DMS53 (cell line): ENCODE data around the gene DPAGT1.
"Not testable (repeated sequence)": the region's sequence is repeated elsewhere in the genome, so short reads cannot be mapped to it uniquely, and the experiment has no call there.

Experiments used
- DNase-seq: peaks from one replicate; lab custom pipeline; 2025; lab: John Stamatoyannopoulos, UW

DPAGT1 gene

DNA sequence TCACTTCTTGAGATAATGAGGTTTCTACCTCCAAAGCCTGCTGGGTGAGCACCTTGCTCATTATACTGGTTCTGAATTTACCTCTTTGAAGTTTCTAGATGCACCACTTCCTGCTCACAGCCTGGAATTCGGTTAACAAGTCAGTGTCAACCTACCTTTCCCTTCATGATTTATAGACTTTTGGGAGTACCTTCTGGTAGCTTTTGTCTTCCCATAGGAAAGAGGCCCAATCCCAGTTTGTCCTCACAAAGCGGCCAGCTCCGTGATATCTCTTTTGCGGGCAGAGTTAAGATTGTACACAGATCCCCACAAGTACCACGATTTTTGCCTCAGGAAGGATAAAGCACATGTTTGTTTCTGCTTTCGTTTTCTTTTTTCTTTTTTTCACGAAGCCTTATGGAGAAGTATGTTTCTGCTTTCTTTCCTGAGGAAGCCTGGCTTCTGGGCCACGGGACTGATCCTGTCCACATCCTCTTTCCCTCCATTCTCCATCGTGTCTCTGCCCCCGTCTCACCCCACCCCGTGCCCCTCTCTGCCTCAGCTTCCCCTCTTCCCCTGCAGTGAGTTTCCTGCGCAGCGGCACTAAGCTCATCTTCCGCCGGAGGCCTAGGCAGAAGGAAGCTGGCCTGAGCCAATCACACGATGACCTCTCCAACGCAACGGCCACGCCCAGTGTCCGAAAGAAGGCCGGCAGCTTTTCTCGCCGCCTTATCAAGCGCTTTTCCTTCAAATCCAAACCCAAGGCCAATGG, 14.0 kb upstream of the DPAGT1 start:
- no peak for DNase-seq

DNA sequence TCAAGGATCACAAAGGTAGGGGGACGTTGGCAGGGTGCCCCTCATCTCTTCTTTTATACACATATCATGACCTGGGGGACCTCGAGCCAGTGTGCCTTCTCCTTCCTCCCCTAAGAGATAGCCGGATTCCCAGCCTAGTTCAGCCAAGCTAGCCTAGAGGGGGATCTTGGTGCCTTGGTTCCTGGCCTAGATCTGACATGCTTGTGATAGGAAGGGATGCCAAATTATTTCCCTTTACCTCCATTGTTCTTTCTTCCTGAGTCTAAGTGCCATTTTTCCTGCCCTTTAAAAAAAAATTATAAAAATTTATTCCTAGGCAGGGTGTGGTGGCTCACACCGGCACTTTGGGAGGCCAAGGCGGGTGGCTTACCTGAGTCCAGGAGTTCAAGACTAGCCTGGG, 12.7 kb upstream of the DPAGT1 start:
- DNase-seq = no peak

DNA sequence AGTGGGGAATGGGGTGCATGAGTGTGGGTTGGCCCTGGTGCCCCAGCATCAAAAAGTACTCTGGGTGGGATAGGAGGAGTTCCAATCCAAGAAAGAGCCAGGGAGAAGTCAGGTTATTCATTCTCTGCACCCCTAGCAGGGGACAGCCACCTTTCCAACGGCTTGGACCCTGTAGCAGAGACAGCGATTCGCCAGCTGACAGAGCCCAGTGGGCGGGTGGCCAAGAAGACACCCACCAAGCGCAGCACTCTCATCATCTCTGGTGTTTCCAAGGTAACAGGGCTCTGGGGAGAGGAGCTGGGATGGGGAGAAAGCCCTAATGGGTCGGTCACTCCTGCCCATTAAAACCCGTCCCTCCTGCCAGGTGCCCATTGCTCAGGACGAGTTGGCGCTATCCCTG, 12.1 kb upstream of the DPAGT1 start:
- no peak for DNase-seq

DNA sequence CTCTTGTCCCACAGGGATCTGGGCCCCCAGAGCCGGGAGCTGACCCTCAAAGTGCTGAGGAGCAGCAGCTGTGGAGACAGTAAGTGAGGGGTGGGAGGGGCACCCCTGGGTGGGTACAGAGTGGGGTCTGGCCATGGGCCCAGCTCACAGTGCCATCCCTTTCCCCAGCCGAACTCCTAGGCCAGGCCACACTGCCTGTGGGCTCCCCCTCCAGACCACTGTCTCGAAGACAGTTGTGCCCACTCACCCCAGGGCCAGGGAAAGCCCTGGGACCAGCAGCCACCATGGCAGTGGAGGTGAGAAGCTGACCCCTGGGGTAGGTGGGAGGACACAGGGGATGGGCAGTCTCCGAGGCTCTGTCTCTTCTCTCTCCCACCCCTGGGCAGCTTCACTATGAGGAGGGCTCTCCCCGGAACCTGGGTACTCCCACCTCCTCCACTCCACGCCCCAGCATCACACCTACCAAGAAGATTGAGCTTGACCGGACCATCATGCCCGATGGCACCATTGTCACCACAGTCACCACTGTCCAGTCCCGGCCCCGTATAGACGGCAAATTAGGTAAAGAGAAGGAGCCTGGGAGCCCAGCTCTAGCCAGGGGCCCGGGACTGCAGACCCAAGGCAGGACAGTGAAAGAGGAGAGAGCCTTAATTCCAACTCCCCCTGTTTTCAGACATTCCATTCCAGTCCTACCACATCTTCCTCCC, 10.8 kb upstream of the DPAGT1 start:
- DNase-seq = no peak

DNA sequence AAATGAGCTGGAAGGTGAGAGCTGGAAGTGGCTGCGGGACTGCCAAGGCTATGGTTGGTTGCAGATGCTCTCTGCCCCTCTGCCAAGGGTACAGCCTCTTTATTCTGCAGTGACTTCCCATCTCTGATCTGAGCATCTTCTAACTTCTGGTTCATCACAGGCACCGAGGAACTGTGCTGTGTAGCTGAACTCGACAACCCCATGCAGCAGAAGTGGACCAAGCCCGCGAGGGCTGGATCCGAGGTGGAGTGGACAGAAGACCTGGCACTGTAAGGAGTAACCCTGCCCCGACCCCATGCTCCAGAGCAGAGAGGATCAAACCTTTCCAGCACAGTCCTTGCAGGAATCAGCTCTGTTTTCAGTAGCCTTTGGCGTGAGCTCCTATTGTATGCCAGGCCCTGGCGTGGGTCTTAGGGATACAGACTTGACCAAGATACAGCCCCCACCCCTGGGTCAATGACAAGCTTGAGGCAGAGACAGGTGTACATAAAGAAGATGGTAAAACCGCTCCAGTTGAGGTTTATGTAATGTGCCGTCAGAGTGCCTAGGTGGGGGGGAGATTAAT, 9.8 kb upstream of the DPAGT1 start:
- no peak for DNase-seq

DNA sequence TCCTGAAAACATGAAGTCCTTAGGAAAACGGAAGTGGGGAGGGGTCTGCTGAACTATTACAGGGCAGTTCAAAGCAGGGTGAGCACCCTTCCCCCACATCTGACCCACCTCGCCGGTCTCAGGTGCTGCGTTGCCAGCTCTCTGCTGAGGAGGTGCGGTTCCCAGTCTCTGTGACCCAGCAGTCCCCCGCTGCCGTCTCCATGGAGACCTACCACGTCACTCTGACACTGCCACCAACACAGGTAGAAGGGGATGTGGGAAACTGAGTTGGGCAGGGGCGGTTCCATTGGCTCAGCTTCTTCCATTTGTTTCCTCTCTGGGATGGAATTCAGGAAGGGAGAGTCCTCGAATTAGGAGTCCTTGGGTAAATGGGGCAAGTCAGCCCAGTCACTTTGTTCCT, 8.8 kb upstream of the DPAGT1 start:
- DNase-seq = no peak

DNA sequence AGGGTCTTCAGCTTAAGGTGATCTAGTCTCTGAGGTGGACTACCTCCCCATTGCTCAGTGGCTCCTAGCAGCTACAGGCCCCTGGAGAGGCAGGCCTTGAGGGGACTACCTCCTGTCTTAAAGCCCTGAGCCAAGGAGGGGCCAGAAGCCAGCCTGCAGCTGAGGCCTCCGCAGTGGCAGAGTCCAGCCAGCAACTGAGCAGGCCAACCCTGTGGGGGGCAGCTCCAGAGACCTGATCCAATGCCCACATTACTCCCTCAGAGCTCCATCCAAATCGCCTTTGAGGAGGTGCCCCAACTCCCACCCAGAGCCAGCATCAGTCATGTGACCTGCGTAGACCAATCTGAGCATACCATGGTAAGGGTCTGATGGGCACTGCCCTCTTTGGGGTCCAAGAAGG, 8.2 kb upstream of the DPAGT1 start:
- DNase-seq = no peak

DNA sequence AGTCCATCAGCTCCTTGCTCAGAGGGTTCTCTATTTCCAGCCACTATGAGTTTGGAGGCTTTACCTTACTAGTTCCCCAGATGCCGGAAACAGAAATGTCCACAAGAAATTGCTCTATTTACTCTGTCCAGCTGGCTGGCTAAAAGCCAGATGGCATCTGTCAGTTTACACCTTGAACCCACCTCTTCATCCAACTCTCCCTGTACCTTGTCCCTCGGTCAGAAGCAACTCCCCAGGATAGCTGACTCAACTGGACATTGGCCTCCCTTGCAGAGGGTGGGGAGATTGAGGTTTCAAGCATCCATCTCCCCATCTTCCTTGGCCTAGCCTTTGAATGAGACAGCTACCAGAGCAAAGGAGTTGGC, 7.2 kb upstream of the DPAGT1 start:
- DNase-seq = peak; percentile 57

DNA sequence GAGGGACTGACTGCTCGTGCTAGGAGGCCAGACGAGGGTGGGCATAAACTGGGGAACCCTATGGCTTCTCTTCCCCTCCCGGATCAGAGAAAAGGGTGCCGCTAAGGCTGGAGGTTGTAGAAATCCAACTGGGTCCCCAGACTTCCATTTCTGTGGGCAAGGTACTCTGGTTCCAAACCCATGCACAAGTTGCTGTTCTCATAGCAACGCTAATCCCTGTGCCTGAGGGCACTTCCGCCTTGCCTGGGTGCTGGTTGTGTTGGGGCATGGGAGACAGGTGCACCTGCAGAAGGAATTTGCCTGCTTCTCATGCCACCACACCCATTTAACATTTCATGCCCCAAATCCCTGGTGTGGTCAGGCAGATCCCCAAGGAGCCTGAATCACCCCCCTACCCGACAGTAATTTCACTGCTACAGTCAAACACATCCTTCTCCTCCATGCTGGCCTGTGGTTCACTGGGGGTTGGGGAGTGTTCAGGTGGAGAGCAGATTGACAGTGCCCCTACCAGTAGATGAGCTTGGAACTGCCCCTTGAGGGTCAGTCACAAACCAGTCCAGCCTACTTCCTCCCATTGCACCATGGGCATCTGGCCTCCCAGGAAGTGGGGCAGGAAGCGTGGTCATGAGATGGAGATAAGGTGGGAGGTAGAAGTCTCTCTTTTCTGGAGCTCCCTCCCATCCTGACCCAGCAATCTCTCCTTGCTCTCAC, 6.6 kb upstream of the DPAGT1 start:
- DNase-seq = peak; percentile 92

DNA sequence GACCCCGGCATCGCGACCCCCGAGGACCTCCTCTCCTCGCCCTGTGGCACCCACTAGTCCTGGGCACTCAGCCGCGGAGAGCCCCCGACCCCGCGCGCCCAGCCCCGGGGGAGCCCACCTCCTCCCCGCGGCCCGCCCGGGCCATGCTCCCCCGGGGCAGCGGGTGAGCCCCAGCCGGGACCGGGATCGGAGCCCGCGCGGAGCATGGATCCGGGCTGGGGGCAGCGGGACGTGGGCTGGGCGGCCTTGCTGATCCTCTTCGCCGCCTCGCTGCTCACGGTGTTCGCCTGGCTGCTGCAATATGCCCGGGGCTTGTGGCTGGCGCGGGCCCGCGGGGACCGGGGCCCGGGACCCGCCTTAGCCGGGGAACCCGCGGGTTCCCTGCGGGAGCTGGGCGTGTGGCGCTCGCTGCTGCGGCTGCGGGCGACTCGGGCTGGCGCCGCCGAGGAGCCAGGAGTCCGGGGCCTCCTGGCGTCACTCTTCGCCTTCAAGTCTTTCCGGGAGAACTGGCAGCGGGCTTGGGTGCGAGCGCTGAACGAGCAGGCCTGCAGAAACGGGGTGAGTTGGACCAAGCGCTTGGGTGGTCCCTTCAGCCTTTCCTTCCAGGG, 6.0 kb upstream of the DPAGT1 start:
- peak; percentile 67 for DNase-seq

DNA sequence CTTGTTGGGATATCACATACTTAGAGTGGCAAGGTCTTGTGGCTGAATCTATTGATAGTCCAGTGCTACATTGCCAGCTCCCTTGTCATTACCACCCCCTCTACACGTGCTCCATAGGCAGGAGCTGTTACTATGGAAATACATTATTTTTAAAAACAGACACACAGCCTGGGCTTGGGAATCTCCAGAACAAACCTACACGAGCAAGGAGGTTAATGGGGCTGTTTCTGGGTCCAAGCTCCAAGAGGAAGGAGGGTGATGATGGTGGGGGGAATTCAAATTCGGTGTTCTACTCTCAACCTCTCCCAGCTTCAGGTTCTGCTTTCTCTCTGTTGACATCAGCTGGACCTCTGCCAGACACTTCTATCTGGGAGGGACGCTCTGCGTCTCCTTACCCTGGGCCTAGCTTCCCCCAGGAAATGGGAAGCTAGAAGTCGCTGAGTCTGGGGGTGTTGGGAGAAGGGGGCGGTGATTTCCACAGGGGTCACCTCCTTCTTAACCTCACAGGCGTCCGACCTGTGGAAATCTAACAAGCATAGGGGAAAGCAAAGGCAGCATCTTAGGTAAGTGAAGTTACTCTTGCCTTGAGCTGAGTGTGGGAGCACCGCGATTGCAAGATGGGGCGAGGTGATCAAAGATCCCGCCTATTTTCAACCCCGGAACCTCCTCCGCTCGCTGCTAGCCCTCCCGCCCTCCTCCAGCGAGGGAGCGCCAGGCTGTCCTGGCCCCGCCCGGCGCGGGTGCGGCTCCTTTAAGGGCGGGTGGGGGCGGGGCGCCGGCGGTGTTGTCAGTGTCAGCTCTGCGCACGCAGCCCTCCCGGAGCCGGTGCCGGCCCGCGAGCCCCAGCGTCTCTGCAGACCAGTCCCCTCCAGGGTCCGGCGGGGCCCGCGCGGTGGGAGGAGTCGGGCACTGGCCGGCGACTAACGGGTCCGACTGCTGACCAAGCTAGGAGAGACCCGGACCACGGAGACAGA, 5.2 kb upstream of the DPAGT1 start, which contains the start of gene C2CD2L:
C2CD2L (plus strand) TSS at position 781 of the 974 bp plus-strand sequence. CDS start 398 bp downstream, outside the sequence.
- peak; percentile 97 for DNase-seq

DNA sequence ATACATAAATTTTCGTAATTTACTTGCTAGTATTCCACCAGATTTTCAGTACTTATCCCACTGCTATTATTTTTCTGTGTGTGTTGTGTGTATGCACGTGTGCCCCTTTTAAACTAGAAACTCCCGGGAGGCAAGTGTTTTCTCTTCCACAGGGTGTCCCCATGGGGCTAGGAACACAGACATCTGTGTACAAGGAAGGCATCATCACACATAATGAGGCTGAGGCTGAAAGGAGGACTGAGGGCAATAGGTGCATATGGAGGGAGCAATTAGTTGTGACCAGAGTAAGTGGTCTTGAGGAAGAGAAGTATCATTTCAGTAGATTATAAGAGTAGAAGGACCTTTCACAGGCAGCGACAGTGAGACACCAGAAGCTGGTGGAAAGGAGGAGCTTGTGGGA, 2.1 kb upstream of the DPAGT1 start:
- DNase-seq = no peak

DNA sequence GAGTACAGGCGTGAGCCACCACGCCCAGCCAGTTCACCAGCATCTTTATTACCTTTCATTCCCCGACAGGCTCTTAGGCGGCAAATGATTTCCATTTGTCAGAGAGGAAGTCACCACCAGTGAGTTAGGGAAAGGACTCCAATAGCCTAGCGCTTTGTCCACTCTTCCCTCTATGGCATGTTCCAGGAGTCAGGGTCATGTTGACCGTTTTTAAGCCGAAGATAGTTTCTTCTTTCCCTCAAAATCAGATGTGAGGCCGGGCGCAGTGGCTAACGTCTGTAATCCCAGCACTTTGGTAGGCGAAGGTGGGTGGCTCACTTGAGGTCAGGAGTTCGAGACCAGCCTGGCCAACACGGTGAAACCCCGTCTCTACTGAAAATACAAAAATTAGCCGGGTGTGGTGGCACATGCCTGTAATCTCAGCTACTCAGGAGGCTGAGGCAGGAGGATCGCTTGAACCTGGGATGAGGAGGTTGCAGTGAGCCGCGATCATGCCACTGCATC, 1.6 kb upstream of the DPAGT1 start:
- not testable (repeated sequence) for DNase-seq

DNA sequence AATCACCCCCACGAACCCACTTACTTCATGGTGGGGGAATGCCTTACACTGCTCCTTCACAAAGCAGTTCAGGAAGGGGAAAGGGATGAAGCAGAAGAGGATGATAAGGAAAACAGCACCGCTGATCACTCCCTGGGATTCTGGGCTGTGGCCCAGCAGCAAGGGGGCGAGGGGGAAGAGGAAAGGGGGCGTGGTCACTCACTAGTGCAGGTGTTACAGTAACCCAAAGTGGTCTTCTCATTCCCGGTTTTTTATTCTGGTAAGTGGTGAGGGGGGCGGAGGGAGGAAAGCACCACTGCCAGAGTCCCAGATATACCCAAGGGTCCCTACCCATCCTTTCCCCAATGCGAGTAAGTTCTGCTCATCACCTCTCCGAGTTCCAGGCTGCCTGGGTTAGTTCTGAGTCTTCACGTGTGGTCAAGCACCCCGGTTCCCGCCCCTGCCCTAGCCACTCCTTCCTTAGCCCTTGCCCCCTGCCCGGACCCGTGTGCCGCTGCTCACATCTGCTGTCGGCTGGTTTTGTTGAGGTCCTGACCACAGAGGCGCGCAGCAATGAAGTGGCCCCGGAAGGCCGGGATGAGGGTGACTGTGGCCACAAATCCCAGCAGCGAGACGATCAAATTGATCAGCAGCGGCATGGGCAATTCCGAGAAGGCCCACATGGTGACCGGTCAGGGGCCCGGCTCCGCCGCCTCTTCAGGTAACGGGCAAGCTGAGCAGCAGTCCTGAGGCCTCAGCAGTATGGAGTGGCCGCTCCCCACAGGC, 477 bp downstream of the DPAGT1 start:
- DNase-seq = peak; percentile 83

DNA sequence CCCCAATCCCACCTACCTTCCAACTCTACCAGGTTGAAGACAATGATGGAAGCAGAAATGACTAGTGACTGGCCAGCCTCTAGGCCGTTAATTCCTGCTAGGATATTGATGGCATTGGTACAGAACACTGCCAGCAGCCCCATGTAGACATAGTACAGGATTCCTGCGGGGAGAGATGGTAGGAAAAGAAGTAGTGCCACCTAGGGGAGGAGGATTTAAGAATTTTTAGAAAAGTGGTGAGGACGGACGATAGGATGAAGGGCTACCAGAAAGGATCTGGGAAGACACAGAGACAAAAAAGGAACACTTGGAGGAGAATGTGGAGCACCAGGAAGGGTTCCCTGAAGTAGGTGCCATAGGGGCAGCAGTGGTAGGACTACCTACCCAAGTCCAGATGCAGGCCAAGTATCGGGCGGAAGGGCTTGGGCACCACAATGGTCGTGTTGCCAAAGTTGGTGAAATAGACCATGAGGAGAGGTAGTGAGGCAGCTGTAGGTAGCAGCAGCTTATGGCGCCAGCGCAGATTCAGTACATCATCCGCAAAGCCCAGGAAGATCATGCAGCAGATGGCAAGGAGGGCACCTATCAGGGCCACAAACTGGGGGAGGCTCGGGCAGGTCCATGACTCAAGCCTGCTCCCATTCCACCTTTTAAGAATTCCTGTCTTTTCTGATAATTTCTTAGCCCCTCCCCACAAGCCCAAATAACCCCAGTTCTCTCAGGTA, 1.2 kb downstream of the DPAGT1 start:
- DNase-seq = peak; percentile 67

DNA sequence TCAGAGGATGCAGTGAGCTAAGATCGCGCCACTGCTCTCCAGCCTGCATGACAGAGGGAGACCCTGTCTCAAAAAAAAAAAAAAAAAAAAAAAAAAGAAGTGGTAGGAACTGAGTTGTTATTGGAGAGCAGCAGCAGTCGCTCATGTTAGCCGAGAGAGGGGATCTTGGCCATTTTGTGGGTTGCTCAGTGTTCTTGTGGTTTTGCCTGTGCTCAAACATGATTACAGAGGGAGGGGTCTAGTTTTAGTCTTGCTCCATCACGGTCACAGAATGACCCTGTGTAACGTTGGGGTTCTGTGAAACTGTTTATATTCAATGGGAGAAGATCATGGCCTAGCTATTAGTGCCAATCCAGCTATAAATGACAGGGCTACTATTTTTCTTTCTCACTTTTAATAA, 1.9 kb downstream of the DPAGT1 start:
- no peak for DNase-seq

DNA sequence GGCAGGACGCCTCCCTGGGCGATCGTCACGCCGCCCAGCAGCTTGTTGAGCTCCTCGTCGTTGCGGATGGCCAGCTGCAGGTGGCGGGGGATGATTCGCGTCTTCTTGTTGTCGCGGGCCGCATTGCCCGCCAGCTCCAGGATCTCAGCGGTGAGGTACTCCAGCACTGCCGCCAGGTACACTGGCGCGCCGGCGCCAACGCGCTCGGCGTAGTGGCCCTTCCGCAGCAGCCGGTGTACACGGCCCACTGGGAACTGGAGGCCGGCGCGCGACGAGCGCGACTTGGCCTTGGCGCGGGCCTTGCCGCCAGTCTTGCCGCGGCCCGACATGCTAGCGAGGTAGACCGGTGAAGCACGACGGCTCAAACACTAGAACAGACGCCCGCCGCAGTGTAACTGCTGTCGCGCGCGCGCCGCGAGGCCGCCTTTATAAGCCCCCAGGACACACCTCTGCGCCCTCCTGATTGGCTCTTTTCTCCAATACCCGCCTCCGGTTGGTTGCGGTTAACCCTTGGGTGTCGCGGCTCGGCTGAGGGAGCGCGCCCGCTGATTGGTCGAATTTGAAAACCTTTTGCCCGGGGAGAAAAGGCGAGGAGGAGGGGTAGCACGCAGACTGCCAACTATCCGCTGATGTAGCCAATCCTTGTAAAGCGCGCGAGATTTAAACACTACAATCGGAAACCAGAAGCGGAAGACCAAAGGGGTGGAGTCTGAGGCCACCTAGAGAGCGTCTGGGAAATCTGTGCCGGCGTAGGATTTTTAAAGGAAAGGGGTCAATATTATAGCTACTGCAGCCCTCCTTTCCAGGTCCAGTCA, 6.4 kb downstream of the DPAGT1 start:
- peak; percentile 100 for DNase-seq

DNA sequence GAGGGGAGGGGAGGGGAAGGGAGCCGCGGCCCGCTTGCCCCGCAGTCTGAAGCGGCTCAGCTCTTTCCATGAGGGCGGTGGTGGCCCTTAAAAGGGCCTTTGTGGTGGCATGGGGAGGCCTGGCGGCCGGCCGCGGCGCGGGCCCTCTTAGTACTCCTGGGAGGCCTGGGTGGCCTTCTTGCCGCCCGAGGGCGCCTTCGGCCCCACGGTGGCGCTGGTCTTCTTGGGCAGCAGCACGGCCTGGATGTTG, 6.9 kb downstream of the DPAGT1 start:
- DNase-seq = peak; percentile 90
